Cerebellar nuclear complex (tissue), 1 donor: ENCODE data around the gene STARD10.

Experiments used
- DNase-seq, 2 experiments: peaks; one replicate each; lab custom pipeline; 2025; lab: John Stamatoyannopoulos, UW

STARD10 gene

GRCh38 chr11:72744474-72744873, 49.4 kb downstream of the STARD10 start:
- no peak for DNase-seq

DNA sequence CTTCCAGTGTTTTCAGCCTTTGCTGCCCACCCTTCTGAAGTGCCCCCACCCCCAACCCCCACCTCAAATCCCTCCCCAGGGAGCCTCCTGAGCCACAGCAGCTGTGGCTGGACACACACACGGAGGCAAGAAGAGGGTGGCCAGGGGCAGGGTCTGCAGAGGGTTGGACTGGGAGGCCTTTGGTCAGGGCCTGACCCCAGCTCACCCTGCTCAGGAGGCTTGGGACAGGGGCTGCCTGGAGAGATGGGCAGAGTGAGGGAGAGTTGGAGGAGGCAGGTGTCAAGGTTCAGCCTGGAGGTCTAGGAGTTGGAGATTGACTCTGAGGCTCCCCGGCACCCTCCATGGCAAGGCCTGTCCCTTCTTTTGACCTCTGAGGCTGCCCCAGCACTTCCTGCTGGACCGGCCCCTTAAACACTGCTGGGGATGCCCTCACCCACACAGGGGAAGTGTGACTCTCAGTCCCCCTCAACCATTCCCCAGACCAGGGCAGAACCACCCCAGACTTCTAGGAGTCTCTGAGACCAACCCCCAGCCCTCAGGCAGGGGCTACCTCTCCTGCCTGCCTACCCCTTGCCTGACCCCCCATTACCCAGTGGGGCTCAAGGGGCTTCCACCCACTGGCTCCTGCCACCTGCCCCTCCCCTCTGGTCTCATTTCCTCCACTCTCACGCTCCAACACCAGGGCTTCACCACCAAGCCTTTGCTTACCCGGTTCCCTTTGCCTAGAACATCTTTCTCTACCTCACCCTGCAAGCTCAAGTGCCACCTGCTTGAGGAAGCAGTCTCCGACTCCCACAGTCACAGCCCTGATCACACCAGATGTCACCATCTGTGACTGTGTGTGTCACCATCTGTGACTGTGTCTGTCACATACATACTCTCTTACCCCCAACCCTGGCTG, 50.3 kb downstream of the STARD10 start:
- DNase-seq, result peak; percentile 41 to 81

DNA sequence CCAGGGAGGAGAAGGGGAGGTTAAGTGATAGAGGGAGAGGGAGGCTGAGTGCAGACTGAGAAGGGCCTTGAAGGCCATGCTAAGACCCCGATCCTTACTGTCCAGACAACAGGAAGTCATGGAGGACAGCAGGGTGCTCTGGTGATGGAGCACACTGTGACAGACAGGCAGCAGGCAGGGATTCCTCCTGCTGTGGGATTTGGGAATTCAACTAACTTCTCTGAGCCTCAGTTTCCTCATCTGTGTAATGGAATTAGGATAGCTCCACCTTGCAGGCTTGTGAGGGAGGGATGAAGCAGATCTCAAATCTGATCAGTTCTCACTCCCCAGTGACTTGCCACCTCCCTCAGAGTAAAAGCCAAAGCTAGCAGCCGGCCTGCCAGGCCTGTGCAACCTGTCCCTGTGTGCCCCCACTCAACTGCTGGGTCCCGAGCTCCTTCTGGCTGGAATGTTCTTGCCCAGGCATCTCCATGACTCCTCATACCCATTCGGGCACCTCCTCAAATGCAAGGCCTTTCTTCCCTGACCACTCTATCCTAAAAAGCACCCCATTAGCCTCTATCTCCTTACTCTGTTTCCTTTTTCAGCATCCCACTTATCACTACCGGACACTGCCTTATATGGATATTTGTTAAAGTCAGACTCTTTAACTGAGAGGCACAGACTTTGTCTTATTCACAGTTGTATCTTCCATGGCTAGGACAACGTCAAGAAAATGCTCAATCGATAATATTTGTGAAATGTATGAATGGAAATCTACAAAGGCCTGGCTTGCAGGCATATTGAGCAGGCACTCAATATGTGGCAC, 51.1 kb downstream of the STARD10 start:
- DNase-seq, result no peak

DNA sequence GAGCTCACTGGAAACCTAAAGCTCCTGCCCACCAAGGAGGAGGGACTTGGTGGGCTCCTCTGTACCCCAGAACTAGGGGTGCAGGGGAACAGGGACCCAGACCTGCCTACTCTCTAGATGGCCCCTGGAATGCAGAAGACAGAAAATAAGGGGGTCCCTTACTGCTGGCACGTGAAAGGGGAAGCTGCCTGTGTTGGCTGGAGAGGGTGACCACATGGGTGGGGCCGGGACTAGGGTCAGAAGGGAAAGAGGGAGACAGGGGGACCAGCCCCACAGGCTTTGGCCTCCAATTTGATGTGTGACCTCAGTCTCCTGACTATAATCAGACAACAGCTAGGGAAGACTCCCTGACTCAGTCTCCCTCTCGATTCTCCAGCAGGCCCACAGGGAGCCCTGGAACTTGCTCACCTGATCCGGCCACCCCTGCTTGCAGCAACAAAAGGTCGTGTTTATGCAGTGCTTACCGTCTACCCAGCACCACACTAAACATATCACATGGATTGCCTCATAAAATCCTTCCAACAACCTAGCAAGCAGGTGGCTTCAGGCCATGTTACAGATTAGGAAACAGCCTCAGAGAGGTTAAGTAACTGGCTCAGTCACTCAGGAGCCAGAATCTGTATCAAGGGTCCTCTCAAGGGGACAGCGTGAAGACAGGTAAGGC, 51.9 kb downstream of the STARD10 start:
- no peak for DNase-seq

GRCh38 chr11:72741429-72741833, 52.4 kb downstream of the STARD10 start:
- no peak for DNase-seq

DNA sequence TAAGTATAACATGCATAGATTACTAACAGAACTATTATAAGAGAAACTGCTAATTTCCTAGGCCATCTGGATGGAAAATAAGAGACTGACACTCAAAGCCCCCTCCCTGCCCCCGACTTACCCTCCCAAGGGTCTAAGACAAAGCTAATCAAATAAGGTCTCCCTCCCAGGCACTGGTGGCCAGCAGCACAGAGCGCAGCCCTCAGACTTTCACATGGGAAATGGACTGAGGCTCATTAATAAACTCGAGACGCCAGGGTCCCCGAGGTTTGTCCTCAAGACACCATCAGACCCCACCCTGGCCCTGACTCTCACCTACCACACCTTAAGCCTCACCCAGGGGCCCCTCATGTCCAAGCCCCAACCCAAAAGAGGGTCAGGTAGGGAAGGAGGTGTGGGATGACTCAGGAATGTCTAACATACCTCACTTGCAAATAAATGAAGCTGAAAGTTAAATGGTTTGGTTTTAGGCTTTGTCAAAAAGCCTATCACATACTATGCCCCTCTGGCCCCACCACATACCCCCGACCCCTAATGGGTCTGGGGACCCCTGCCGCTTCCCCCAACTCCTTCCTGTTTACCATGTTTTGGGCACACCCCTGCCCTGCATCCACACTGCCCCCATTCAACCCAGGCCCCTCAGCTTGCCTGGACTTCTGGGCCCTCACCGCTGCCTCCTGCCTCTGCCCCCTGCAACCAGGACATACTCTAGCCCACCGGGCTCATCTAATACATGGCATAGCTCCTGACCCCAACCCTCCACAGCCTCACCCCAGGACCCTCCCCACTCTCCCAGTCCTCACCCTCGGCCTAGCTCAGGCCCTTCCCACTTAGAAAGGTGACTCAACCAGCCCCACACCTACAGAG, 53.1 kb downstream of the STARD10 start:
- no peak for DNase-seq

DNA sequence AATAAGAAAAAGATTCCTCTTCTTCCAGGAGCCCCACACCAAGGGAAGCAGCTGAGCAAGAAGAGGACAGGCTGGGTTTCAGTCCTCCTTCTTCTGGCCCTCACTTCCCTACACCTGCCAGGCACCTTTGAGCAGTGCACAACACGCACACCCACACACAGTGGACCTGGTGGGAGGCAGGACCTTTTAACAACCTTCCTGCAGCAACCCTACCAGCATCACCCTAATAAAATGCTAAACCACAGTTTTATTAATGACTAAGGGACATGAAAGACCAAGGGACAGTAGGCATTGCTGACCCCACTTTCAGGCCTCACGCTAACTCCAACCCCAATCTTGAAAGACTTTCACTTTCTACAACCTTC, 53.8 kb downstream of the STARD10 start:
- no peak for DNase-seq

- no peak for DNase-seq
Measured at GRCh38 chr11:72739240-72740059, 54.4 kb downstream of the STARD10 start.

DNA sequence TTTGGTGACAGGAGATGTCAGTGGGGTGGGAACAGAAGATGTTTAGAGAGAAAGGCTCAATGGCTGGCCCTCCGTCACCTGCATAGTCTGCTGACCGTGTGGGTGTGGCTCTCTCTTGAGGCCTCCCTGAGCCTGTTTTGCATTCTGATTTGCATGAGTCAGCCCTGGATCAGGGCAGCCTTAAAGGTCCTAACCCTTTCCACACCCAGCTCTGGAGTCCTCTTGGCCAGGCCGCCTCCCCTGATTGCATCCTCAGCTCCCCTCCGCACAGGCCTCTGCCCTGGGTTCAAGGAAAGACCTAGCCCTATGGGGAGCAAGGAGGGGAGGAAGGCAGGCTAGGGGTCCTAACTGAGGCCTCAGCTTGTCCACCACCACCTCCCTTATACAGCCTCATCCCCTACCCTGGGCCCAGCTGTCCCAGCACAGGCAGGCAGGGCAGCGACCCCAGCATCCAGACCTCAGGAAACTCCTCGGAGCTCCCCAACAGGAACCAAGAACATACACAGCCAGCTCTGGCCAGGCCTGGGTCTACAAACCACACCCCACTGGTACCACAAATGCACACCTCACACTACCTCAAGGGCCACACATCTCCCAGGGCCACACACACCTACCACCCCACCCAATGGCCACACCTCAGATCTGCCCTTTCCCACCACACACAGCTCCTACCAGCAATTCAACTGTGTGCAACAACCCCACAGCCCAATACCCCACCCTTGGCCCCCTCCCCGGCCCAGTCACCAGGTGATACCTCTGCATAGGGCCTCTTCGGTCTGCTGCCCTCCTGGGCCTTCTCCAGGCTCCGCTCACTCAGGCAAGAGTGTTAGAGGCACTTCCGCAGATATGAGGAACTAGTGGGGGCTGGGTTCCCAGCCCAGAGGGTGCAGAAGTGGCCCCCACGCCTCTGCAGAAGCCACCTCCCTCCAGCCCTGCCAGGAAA, 55.4 kb downstream of the STARD10 start:
- no peak for DNase-seq

DNA sequence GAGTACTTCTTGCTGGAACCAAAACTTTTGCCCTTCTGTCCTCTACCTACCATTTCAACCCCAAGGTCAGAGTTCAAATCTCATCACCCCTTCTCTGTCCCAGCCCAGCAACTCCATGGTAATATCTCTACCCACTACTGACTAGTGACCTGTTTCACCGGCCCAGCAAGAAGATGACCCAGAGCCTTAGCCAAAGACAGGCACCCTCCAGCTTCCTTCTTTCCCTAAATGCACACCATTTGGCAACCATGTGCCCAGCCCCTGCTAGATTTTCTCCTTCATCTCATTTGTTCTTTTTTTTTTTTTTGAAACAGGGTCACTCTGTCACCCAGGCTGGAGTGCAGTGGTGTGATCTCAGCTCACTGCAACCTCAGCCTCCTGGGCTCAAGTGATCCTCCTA, 56.5 kb downstream of the STARD10 start:
- DNase-seq, result no peak

GRCh38 chr11:72736452-72737069, 57.3 kb downstream of the STARD10 start:
- DNase-seq, result no peak

GRCh38 chr11:72735495-72736027, 58.3 kb downstream of the STARD10 start:
- no peak for DNase-seq

DNA sequence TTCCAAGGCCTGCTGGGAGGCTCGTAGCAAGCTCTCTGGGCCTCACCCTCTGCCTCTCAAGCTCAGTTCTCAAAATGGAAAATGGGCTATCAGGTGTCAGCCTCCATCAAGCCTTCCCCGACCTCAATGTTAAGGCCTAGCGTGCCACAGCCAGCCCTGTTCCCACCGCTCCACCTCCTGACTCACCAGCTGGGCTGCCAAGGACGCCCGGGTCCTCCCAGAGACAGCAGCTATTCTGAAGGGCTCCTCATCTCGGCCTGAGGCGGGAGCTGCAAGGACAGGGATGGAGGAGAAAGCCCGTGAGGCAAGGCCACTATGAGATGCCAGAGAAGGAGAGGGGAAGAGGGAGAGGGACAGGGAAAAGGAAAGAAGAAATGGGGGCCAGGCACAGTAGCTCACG, 61.5 kb downstream of the STARD10 start:
- DNase-seq, result no peak

- no peak for DNase-seq
Measured at GRCh38 chr11:72730737-72731136, 63.1 kb downstream of the STARD10 start.

- DNase-seq, result no peak
Measured at GRCh38 chr11:72730243-72730642, 63.6 kb downstream of the STARD10 start.

DNA sequence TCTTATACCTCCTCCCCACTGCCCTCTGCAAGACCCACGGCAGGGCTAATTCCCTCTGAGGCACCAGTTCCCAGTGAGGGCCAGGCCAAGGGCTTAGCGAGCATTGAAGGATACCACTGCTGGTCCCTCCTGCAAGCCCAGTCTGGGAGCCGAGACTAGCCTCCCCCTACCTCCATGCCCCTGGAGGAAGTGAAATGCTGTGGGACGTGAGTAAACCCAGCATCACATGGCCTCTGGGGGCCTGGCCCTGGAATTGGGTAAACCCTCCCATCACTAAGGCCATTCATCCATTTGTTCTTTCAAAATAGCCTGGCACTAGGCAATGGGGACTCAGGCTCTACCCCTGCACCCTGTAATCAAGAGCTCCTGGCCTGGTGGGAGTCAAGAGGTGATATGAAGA, 66.3 kb downstream of the STARD10 start:
- DNase-seq, result no peak

GRCh38 chr11:72726266-72727220, 67.3 kb downstream of the STARD10 start:
- DNase-seq, result no peak

DNA sequence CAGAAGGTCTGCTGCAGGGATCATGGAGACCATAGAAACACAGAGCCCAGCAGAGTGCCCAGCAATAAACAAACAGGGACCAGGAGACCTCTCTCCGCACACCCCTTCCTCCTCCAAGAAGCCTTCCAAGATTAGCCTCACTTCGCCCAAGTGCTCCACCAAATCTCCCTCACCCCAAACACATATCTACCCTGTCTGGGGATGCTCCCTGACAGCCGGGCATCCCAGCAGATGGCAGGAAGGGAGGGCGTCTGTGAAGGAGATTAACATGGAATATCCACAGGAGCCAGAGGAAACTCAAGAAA, 68.2 kb downstream of the STARD10 start:
- DNase-seq, result no peak
